ENCODE data around the gene EIPR1. TPM values are rescaled to one million over a fixed set of nuclear protein-coding genes. Genes with fewer than 3 reads are reported as not detected.

EIPR1 gene
- total and polyA plus RNA-seq, 2 experiments from 2014 or later, result 17.4 to 46.3 TPM

DNA sequence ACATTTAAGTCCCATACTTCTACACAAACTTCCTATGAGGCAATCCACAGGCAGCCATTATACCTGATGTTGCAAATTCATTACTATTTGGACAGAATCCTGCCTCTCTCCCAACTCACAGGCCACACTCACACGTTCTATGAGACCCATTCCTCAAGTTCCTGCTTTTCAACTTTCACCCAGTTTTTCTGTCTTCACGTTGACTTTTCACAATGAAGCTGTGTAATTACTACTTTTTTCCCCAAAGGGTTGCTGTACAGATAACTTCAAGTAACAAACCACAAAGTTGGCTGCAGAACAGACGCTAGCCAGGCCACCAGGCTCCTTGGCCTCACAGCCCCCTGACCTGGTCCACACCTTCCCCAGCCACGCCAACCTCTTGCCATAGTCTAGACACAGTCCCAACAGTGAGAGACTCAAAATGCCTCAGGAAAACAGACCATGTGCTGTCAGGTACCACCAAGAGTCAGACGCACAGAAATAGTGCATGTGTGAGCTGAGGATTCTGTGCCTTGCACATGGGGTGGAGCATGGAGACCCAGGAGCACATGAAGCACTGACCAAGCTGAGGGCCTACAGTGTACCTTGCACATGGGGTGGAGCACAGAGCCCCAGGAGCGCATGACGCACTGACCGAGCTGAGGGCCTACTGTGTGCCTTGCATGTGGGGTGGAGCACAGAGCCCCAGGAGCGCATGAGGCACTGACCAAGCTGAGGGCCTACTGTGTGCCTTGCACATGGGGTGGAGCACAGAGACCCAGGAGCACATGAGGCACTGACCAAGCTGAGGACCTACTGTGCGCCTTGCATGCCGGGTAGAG lies 61.0 kb downstream of the EIPR1 start:
- Histone ChIP-seq H3K9me2 (ENCODE audit: insufficient read depth) (no peaks in the 10 kb centered on the region), H3K4me3 (no peak overlapping the region), H3K27ac (ENCODE audit: low read depth) (no peak overlapping the region), H3K4me2 (no peak overlapping the region), H3F3A (replicated peaks; ENCODE audit: low read depth) (no peaks in the 10 kb centered on the region), H3K4me1 (ENCODE audit: insufficient read depth) (peaks cover 13% of the 10 kb centered on the region), H3K79me2 (replicated peaks; ENCODE audit: insufficient read depth) (peaks cover 17% of the 10 kb centered on the region), H2AFZ (no peak overlapping the region), H3K36me3 (ENCODE audit: insufficient read depth) (no peaks in the 10 kb centered on the region), H3K27me3 (ENCODE audit: insufficient read depth) (no peaks in the 10 kb centered on the region), H4K20me1 (replicated peaks; ENCODE audit: insufficient read depth) (no peaks in the 10 kb centered on the region; the same call in 1 of the 2 replicates)
- peaks cover 29% of the 10 kb centered on the region for H3K36me3 Mint-ChIP-seq (ENCODE audit: low read depth)
- no peak for DNase-seq (ENCODE audit: low spot score)
- no peak overlapping the region for H3K27ac Mint-ChIP-seq
- peaks cover 3% of the 10 kb centered on the region; the same call in 1 of the 3 replicates for H3K9me3 Mint-ChIP-seq
- H3K4me1 Mint-ChIP-seq, result peaks cover 25% of the 10 kb centered on the region
- TF ChIP-seq, protein P1, sequence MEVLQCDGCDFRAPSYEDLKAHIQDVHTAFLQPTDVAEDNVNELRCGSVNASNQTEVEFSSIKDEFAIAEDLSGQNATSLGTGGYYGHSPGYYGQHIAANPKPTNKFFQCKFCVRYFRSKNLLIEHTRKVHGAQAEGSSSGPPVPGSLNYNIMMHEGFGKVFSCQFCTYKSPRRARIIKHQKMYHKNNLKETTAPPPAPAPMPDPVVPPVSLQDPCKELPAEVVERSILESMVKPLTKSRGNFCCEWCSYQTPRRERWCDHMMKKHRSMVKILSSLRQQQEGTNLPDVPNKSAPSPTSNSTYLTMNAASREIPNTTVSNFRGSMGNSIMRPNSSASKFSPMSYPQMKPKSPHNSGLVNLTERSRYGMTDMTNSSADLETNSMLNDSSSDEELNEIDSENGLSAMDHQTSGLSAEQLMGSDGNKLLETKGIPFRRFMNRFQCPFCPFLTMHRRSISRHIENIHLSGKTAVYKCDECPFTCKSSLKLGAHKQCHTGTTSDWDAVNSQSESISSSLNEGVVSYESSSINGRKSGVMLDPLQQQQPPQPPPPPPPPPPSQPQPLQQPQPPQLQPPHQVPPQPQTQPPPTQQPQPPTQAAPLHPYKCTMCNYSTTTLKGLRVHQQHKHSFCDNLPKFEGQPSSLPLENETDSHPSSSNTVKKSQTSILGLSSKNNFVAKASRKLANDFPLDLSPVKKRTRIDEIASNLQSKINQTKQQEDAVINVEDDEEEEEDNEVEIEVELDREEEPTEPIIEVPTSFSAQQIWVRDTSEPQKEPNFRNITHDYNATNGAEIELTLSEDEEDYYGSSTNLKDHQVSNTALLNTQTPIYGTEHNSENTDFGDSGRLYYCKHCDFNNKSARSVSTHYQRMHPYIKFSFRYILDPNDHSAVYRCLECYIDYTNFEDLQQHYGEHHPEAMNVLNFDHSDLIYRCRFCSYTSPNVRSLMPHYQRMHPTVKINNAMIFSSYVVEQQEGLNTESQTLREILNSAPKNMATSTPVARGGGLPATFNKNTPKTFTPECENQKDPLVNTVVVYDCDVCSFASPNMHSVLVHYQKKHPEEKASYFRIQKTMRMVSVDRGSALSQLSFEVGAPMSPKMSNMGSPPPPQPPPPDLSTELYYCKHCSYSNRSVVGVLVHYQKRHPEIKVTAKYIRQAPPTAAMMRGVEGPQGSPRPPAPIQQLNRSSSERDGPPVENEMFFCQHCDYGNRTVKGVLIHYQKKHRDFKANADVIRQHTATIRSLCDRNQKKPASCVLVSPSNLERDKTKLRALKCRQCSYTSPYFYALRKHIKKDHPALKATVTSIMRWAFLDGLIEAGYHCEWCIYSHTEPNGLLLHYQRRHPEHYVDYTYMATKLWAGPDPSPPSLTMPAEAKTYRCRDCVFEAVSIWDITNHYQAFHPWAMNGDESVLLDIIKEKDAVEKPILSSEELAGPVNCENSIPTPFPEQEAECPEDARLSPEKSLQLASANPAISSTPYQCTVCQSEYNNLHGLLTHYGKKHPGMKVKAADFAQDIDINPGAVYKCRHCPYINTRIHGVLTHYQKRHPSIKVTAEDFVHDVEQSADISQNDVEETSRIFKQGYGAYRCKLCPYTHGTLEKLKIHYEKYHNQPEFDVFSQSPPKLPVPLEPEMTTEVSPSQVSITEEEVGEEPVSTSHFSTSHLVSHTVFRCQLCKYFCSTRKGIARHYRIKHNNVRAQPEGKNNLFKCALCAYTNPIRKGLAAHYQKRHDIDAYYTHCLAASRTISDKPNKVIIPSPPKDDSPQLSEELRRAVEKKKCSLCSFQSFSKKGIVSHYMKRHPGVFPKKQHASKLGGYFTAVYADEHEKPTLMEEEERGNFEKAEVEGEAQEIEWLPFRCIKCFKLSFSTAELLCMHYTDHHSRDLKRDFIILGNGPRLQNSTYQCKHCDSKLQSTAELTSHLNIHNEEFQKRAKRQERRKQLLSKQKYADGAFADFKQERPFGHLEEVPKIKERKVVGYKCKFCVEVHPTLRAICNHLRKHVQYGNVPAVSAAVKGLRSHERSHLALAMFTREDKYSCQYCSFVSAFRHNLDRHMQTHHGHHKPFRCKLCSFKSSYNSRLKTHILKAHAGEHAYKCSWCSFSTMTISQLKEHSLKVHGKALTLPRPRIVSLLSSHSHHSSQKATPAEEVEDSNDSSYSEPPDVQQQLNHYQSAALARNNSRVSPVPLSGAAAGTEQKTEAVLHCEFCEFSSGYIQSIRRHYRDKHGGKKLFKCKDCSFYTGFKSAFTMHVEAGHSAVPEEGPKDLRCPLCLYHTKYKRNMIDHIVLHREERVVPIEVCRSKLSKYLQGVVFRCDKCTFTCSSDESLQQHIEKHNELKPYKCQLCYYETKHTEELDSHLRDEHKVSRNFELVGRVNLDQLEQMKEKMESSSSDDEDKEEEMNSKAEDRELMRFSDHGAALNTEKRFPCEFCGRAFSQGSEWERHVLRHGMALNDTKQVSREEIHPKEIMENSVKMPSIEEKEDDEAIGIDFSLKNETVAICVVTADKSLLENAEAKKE (CRISPR knock-in tag; IDR thresholded peaks at IDR 0.05), result no peak
- TF ChIP-seq NANOG (IDR thresholded peaks at IDR 0.05; ENCODE audit: borderline replicate concordance), result no peak
- TF ChIP-seq ZNF114 (CRISPR knock-in tag; IDR thresholded peaks at IDR 0.05), result no peak
- no peak overlapping the region for H3K4me3 Mint-ChIP-seq
- no peaks in the 10 kb centered on the region for H3K27me3 Mint-ChIP-seq (ENCODE audit: insufficient read depth, low read depth, poor library complexity)
- ATAC-seq, result no peak

DNA sequence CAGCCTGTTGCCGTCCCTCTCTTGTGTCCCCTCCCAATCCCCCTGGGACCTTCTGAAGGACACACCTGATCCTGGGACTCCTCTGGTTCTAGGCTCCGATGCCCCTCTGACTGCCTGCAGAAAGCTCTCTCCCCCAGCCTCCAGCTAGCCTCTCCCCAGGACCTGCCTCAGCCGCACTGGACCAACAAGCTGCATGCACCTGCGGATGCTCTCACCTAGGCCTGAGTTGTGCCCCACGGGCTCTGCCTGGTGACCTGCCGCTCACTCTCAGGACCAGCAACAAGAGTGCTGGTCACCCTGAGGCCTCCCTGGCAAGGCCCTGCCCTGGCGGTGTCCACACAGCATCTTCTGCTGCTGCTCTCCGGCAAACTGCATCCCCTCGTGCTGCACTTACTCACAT lies 63.0 kb downstream of the EIPR1 start:
- Mint-ChIP-seq H3K4me3 (no peak overlapping the region), H3K27ac (no peak overlapping the region), H3K27me3 (ENCODE audit: insufficient read depth, low read depth, poor library complexity) (no peaks in the 10 kb centered on the region), H3K36me3 (ENCODE audit: low read depth) (peaks cover 27% of the 10 kb centered on the region), H3K9me3 (peaks cover 3% of the 10 kb centered on the region; the same call in 1 of the 3 replicates), H3K4me1 (peaks cover 8% of the 10 kb centered on the region)
- peaks cover 17% of the 10 kb centered on the region for H3K79me2 ChIP-seq (replicated peaks; ENCODE audit: insufficient read depth)
- H3K4me3 ChIP-seq, result no peak overlapping the region
- H2AFZ ChIP-seq, result no peak overlapping the region
- no peaks in the 10 kb centered on the region for H3K27me3 ChIP-seq (ENCODE audit: insufficient read depth)
- no peak overlapping the region for H3K4me2 ChIP-seq
- H3K4me1 ChIP-seq (ENCODE audit: insufficient read depth), result no peaks in the 10 kb centered on the region
- H4K20me1 ChIP-seq (replicated peaks; ENCODE audit: insufficient read depth), result no peaks in the 10 kb centered on the region
- ATAC-seq, result no peak
- no peaks in the 10 kb centered on the region for H3F3A ChIP-seq (replicated peaks; ENCODE audit: low read depth)
- no peak for DNase-seq (ENCODE audit: low spot score)
- H3K36me3 ChIP-seq (ENCODE audit: insufficient read depth), result no peaks in the 10 kb centered on the region
- H3K9me2 ChIP-seq (ENCODE audit: insufficient read depth), result no peaks in the 10 kb centered on the region
- no peak overlapping the region for H3K27ac ChIP-seq (ENCODE audit: low read depth)
- TF ChIP-seq, protein P1 (CRISPR knock-in tag; IDR thresholded peaks at IDR 0.05), result no peak
- no peak for TF ChIP-seq ZNF114 (CRISPR knock-in tag; IDR thresholded peaks at IDR 0.05)
